Thyroid gland (tissue), 4 donors: Measurements from ENCODE around the gene ZNF391.

Experiments
- CTCF ChIP-seq, 6 experiments: fragments of 200-600 bp in 3 of 6; fragments of 450-650 bp in 3 of 6; sonication (generic) in 3 of 6; IDR thresholded peaks; one replicate each; pipeline ENCODE4 v1.5.1; 2016 to 2019; ENCODE audit warnings: antibody characterized with exemption in 6 of 6, mild to moderate bottlenecking in 2 of 6, inconsistent platforms in 1 of 6, moderate library complexity in 1 of 6
- POLR2A ChIP-seq, 2 donors: fragments of 450-650 bp; IDR thresholded peaks; one replicate each; pipeline ENCODE4 v1.6.1; 2017; ENCODE audit warnings: antibody characterized with exemption in 2 of 2, mild to moderate bottlenecking in 2 of 2, moderate library complexity in 1 of 2

DNA sequence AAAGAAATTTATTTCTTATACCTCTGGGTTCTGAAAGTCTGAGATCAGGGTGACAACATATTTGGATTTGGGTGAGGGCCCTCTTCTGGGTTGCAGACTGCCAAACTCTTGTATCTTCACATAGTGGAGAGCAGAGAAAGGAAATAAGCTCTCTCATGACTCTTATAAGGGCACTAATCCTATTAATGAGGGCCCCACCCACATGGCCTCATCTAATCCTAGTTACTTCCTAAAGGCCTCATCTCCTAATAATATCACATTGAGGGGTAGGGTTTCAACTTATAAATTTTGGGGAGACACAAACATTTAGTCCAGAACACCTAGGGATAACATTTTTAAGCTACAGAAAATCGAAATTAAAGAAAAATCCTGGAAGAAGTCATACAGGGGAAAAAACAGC lies 5.1 kb upstream of the ZNF391 start:
- TF ChIP-seq CTCF (IDR thresholded peaks at IDR 0.05), result no peak
- TF ChIP-seq POLR2A (IDR thresholded peaks at IDR 0.05), result no peak
